ENCODE results near the gene IQSEC3.

DNA sequence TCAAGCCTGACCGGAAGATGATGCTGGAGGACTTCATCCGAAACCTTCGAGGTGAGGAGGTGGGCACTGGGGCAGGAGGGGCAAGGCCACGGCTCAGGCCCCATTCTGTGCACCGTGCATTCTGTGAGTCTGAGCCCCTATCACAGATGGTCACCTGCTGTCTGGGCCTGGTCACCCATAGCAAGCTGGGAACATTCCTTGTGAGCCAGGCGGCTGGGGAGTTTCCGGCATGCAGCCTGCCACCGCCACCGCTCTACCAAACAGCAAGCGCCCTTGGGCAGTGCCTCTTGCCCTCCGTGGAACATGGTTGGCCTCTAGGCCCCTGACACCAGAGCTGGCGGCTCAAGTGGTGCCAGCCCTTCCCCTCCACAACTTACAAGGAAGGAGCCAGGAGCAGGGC lies 91.1 kb downstream of the IQSEC3 start:
- TF ChIP-seq CTCF (IDR thresholded peaks at IDR 0.05) = no peak
- TF ChIP-seq POLR2A (IDR thresholded peaks at IDR 0.05) = no peak
- no peak for TF ChIP-seq EP300 (IDR thresholded peaks at IDR 0.05)
- TF ChIP-seq POLR2AphosphoS5 (IDR thresholded peaks at IDR 0.05) = no peak

All from upper lobe of left lung (tissue), 4 donors.